Cerebellar nuclear complex (tissue), 1 donor: ENCODE data around the gene TMEM63B.
"Not testable (repeated sequence)": the region's sequence is repeated elsewhere in the genome, so short reads cannot be mapped to it uniquely, and the experiment has no call there.

ENCODE experiments used
- DNase-seq, 2 experiments: peaks; one replicate each; lab custom pipeline; 2025; lab: John Stamatoyannopoulos, UW

The TMEM63B gene

GRCh38 chr6:44171899-44172546 lies 44.7 kb downstream of the TMEM63B start:
- DNase-seq: no peak

GRCh38 chr6:44172731-44173500 lies 45.6 kb downstream of the TMEM63B start:
- peak in 1 of 2 experiments; percentile 60 for DNase-seq

- DNase-seq: no peak
Measured at GRCh38 chr6:44176130-44176761, 48.9 kb downstream of the TMEM63B start.

- no peak for DNase-seq
Measured at GRCh38 chr6:44176762-44177509, 49.6 kb downstream of the TMEM63B start.

- no peak for DNase-seq
Measured at GRCh38 chr6:44177691-44178423, 50.5 kb downstream of the TMEM63B start.

GRCh38 chr6:44178424-44179071 lies 51.2 kb downstream of the TMEM63B start:
- DNase-seq: no peak

- no peak for DNase-seq
Measured at GRCh38 chr6:44179072-44179536, 51.8 kb downstream of the TMEM63B start.

- no peak for DNase-seq
Measured at GRCh38 chr6:44179648-44180047, 52.3 kb downstream of the TMEM63B start.

GRCh38 chr6:44180406-44180805 lies 53.1 kb downstream of the TMEM63B start:
- DNase-seq: no peak

- DNase-seq: no peak
Measured at GRCh38 chr6:44180886-44181285, 53.5 kb downstream of the TMEM63B start.

GRCh38 chr6:44181784-44182183 lies 54.4 kb downstream of the TMEM63B start:
- not testable (repeated sequence) for DNase-seq

GRCh38 chr6:44182911-44183390 lies 55.6 kb downstream of the TMEM63B start:
- no peak for DNase-seq

- DNase-seq: no peak
Measured at GRCh38 chr6:44183783-44184182, 56.4 kb downstream of the TMEM63B start.

GRCh38 chr6:44185356-44185755 lies 58.0 kb downstream of the TMEM63B start:
- DNase-seq: not testable (repeated sequence)

- no peak for DNase-seq
Measured at GRCh38 chr6:44185953-44186634, 58.7 kb downstream of the TMEM63B start.

- no peak for DNase-seq
Measured at GRCh38 chr6:44186635-44187025, 59.3 kb downstream of the TMEM63B start.

GRCh38 chr6:44188819-44189218 lies 61.5 kb downstream of the TMEM63B start:
- DNase-seq: no peak

GRCh38 chr6:44189257-44189656 lies 61.9 kb downstream of the TMEM63B start:
- no peak for DNase-seq

- DNase-seq: no peak
Measured at GRCh38 chr6:44190715-44191114, 63.4 kb downstream of the TMEM63B start.

- DNase-seq: no peak
Measured at GRCh38 chr6:44192428-44193041, 65.2 kb downstream of the TMEM63B start.
